H1 (cell line): ENCODE results near the gene SPAG16. TPM values are rescaled to one million over a fixed set of nuclear protein-coding genes. Genes with fewer than 3 reads are reported as not detected.

Source experiments
- CTCF ChIA-PET: fragments of 300-600 bp; sonication (Branson Sonifier 250); formaldehyde crosslinking; loops from one replicate; lab custom pipeline; 2021; ENCODE audit not compliant: partially characterized antibody; lab: Charles Lee
- POLR2A ChIA-PET: fragments of 300-600 bp; sonication (Branson Sonifier 250); formaldehyde crosslinking; loops from one replicate; lab custom pipeline; 2021; ENCODE audit warnings: inconsistent platforms; ENCODE audit not compliant: partially characterized antibody; lab: Charles Lee
- DNase-seq, 2 experiments: peaks; one replicate each; pipeline versions ENCODE4 v3.0.0 to v3.0.0-alpha.2; 2010 to 2022; ENCODE audit warnings: low spot score in 2 of 2, low read depth in 1 of 2, mixed read lengths in 1 of 2
- FAIRE-seq: peaks from 2 replicates; lab custom pipeline; 2011; peaks lifted over from hg19 to GRCh38; lab: Jason Lieb, UNC
- H2AFZ ChIP-seq: 2 replicates; pipeline ENCODE4 v1.8.1; 2012; ENCODE audit warnings: low read length, inconsistent platforms
- H2AK5ac ChIP-seq: 2 replicates; pipeline ENCODE4 v1.6.1; 2013; ENCODE audit warnings: low read depth, low read length
- H2BK120ac ChIP-seq: replicated peaks from 2 replicates; pipeline ENCODE3; 2013; ENCODE audit warnings: low read depth, low read length, inconsistent platforms
- H2BK12ac ChIP-seq: 2 replicates; pipeline ENCODE4 v1.6.1; 2013; ENCODE audit warnings: low read depth, low read length
- H2BK15ac ChIP-seq: 2 replicates; pipeline ENCODE4 v1.6.1; 2013; ENCODE audit warnings: low read length
- H2BK20ac ChIP-seq: 2 replicates; pipeline ENCODE4 v1.6.1; 2013; ENCODE audit warnings: low read length
- H2BK5ac ChIP-seq: 2 replicates; pipeline ENCODE4 v1.6.1; 2013; ENCODE audit warnings: low read depth, low read length
- H3K14ac ChIP-seq: 2 replicates; pipeline ENCODE4 v1.6.1; 2013; ENCODE audit warnings: inconsistent platforms; ENCODE audit not compliant: insufficient read length
- H3K18ac ChIP-seq: 2 replicates; pipeline ENCODE4 v1.6.1; 2013; ENCODE audit warnings: low read length; ENCODE audit errors: extremely low read depth
- H3K23ac ChIP-seq: 2 replicates; pipeline ENCODE4 v1.6.1; 2013; ENCODE audit warnings: inconsistent platforms; ENCODE audit not compliant: insufficient read length
- H3K23me2 ChIP-seq: 2 replicates; pipeline ENCODE4 v1.6.1; 2013; ENCODE audit warnings: low read depth, low read length
- H3K27ac ChIP-seq: 2 replicates; pipeline ENCODE4 v1.6.1; 2011; ENCODE audit warnings: low read depth, low read length, inconsistent platforms
- H3K27me3 ChIP-seq, 4 experiments: replicated peaks in 1 of 4; 1 replicate in 1 of 4; 2 replicates in 3 of 4; pipeline versions ENCODE4 v1.6.1 to v1.8.1; 2011 to 2013; ENCODE audit warnings: low read length in 3 of 4, mild to moderate bottlenecking in 3 of 4, inconsistent platforms in 2 of 4, mixed read lengths in 2 of 4, moderate library complexity in 1 of 4; ENCODE audit not compliant: control insufficient read depth in 3 of 4, insufficient read depth in 3 of 4; ENCODE audit errors: extremely low read depth in 1 of 4
- H3K36me3 ChIP-seq, 4 experiments: 2 replicates each; pipeline versions ENCODE4 v1.6.1 to v1.8.1; 2011 to 2013; ENCODE audit warnings: mild to moderate bottlenecking in 4 of 4, low read length in 3 of 4, moderate library complexity in 2 of 4, control low read depth in 1 of 4, inconsistent platforms in 1 of 4; ENCODE audit not compliant: insufficient read depth in 4 of 4, control insufficient read depth in 2 of 4
- H3K4ac ChIP-seq: replicated peaks from 2 replicates; pipeline ENCODE3; 2013; ENCODE audit warnings: low read length, low read depth, mixed read lengths, inconsistent platforms; ENCODE audit not compliant: insufficient read length
- H3K4me1 ChIP-seq, 4 experiments: replicated peaks in 1 of 4; 1 replicate in 1 of 4; 2 replicates in 3 of 4; pipeline versions ENCODE4 v1.6.1 to v1.8.1; 2011 to 2013; ENCODE audit warnings: low read length in 3 of 4, inconsistent platforms in 2 of 4, mixed read lengths in 1 of 4; ENCODE audit not compliant: insufficient read depth in 4 of 4, control insufficient read depth in 3 of 4
- H3K4me2 ChIP-seq, 2 experiments: 2 replicates each; pipeline versions ENCODE4 v1.6.1 to v1.8.1; 2011 to 2013; ENCODE audit warnings: low read depth in 2 of 2, low read length in 2 of 2, control low read depth in 1 of 2, inconsistent platforms in 1 of 2, mild to moderate bottlenecking in 1 of 2; ENCODE audit not compliant: insufficient read depth in 1 of 2
- H3K4me3 ChIP-seq, 4 experiments: fragments of 200-600, 300-600 bp in 1 of 4; sonication (generic), shearing (Covaris generic), sonication (Bioruptor Twin) in 1 of 4; 2 replicates each; pipeline versions ENCODE4 v1.5.1 to v1.8.1; 2011 to 2016; ENCODE audit warnings: low read length in 4 of 4, low read depth in 3 of 4, control low read depth in 2 of 4, inconsistent platforms in 2 of 4, mild to moderate bottlenecking in 2 of 4, mixed read lengths in 1 of 4, moderate library complexity in 1 of 4; ENCODE audit not compliant: insufficient read depth in 2 of 4; ENCODE audit errors: extremely low read depth in 1 of 4
- H3K56ac ChIP-seq: replicated peaks from 2 replicates; pipeline ENCODE3; 2013; ENCODE audit warnings: low read depth, mild to moderate bottlenecking, mixed read lengths, low read length, inconsistent platforms; ENCODE audit not compliant: insufficient read length
- H3K79me1 ChIP-seq: 2 replicates; pipeline ENCODE4 v1.6.1; 2013; ENCODE audit warnings: low read depth, low read length, control low read depth
- H3K79me2 ChIP-seq, 2 experiments: 2 replicates each; pipeline versions ENCODE4 v1.6.1 to v1.8.1; 2012 to 2013; ENCODE audit warnings: low read length in 2 of 2, mild to moderate bottlenecking in 2 of 2, inconsistent platforms in 1 of 2; ENCODE audit not compliant: insufficient read depth in 2 of 2, control insufficient read depth in 1 of 2
- H3K9ac ChIP-seq, 4 experiments: replicated peaks in 1 of 4; 1 replicate in 1 of 4; 2 replicates in 3 of 4; pipeline versions ENCODE4 v1.6.1 to v1.8.1; 2011 to 2013; ENCODE audit warnings: low read depth in 3 of 4, low read length in 3 of 4, control low read depth in 2 of 4, mild to moderate bottlenecking in 2 of 4, moderate library complexity in 2 of 4, inconsistent platforms in 1 of 4; ENCODE audit errors: extremely low read depth in 1 of 4
- H3K9me3 ChIP-seq, 2 experiments: 2 replicates each; pipeline versions ENCODE4 v1.6.1 to v1.8.1; 2012 to 2013; ENCODE audit warnings: mild to moderate bottlenecking in 2 of 2, moderate library complexity in 2 of 2, control low read depth in 1 of 2, inconsistent platforms in 1 of 2, low read depth in 1 of 2, low read length in 1 of 2, mixed read lengths in 1 of 2; ENCODE audit not compliant: insufficient read depth in 2 of 2
- H4K20me1 ChIP-seq, 2 experiments: replicated peaks in 1 of 2; 2 replicates each; pipeline versions ENCODE3 to v1.8.1; 2011 to 2013; ENCODE audit warnings: inconsistent platforms in 2 of 2, low read length in 2 of 2, mild to moderate bottlenecking in 1 of 2; ENCODE audit not compliant: insufficient read depth in 2 of 2, control insufficient read depth in 1 of 2
- H4K5ac ChIP-seq: 2 replicates; pipeline ENCODE4 v1.6.1; 2013; ENCODE audit warnings: low read length, low read depth, mixed read lengths, inconsistent platforms; ENCODE audit not compliant: insufficient read length
- H4K8ac ChIP-seq: 2 replicates; pipeline ENCODE4 v1.8.0; 2013; ENCODE audit warnings: mild to moderate bottlenecking, moderate library complexity, low read length, inconsistent platforms; ENCODE audit not compliant: insufficient read depth; ENCODE audit errors: extremely low read depth
- H4K91ac ChIP-seq: replicated peaks from 2 replicates; pipeline ENCODE3; 2013; ENCODE audit warnings: low read length, mixed read lengths, inconsistent platforms; ENCODE audit not compliant: insufficient read length
- ASH2L ChIP-seq: fragments of 200-600, 300-600 bp; sonication (generic); IDR thresholded peaks from one replicate; pipeline ENCODE4 v1.7.1; 2017; ENCODE audit warnings: low read length
- BRCA1 ChIP-seq: IDR thresholded peaks from 2 replicates; pipeline ENCODE4 v1.6.1; 2012; ENCODE audit warnings: low read depth, low read length, improper control_type of control experiment
- CBX5 ChIP-seq: fragments of 300-800, 300-1000 bp; sonication (generic); IDR thresholded peaks from 2 replicates; pipeline ENCODE4 v1.7.1; 2016; ENCODE audit warnings: antibody characterized with exemption, low read length, low read depth
- HDAC6 ChIP-seq: IDR thresholded peaks from one replicate; pipeline ENCODE4 v1.7.1; 2012; ENCODE audit warnings: low read depth, mild to moderate bottlenecking, inconsistent platforms, low read length, moderate library complexity
- JUN ChIP-seq: IDR thresholded peaks from 2 replicates; pipeline ENCODE4 v1.6.1; 2011; ENCODE audit warnings: low read depth, mild to moderate bottlenecking, improper control_type of control experiment, low read length
- NANOG ChIP-seq: IDR thresholded peaks from 2 replicates; pipeline ENCODE4 v1.6.1; 2011; ENCODE audit warnings: low read length, low read depth, mild to moderate bottlenecking, inconsistent platforms; ENCODE audit not compliant: insufficient read depth, poor library complexity, severe bottlenecking
- RBBP5 ChIP-seq: IDR thresholded peaks from 2 replicates; pipeline ENCODE4 v1.7.1; 2012; ENCODE audit warnings: low read depth, mild to moderate bottlenecking, inconsistent platforms, low read length, moderate library complexity, borderline replicate concordance
- SIX5 ChIP-seq: IDR thresholded peaks from 2 replicates; pipeline ENCODE4 v1.6.1; 2011; ENCODE audit warnings: mild to moderate bottlenecking, low read depth, low read length
- SP2 ChIP-seq: IDR thresholded peaks from 2 replicates; pipeline ENCODE4 v1.6.1; 2012; ENCODE audit warnings: mild to moderate bottlenecking, low read length, inconsistent platforms
- YY1 ChIP-seq: IDR thresholded peaks from 2 replicates; pipeline ENCODE4 v1.6.1; 2011; ENCODE audit warnings: low read depth, mild to moderate bottlenecking, low read length
- WGBS, 2 experiments: shearing (Covaris generic) in 1 of 2; methylation state at CpG; one replicate each; pipeline versions ENCODE4 v1.1.6 to v1.1.7; 2013 to 2015; ENCODE audit warnings: low lambda C conversion rate in 2 of 2, mixed read lengths in 2 of 2, inconsistent platforms in 1 of 2, low coverage in 1 of 2, missing lambda C conversion rate in 1 of 2; ENCODE audit not compliant: insufficient replicate concordance in 2 of 2, insufficient coverage in 1 of 2, insufficient read length in 1 of 2; ENCODE audit errors: extremely low coverage in 1 of 2, missing lambda C conversion rate in 1 of 2; 5-methylcytosine and 5-hydroxymethylcytosine counted together
- polyA plus RNA-seq, 7 experiments: library from polyadenylated mRNA; depleted of rRNA in 3 of 7; stranded (reverse) in 5 of 7; unstranded in 2 of 7; fragments of >200 nt in 5 of 7; fragments of 200-250 nt in 2 of 7; gene quantifications; 1 replicate in 5 of 7; 2 replicates in 1 of 7; 4 replicates in 1 of 7; pipeline versions ENCODE4 v1.2.1 to v1.2.3, GENCODE V29; 2011 to 2013; ENCODE audit warnings: missing spikeins in 2 of 7, mixed read lengths in 2 of 7
- total RNA-seq: library from RNA; stranded (reverse); fragmentation: NEBNext Ultra II Directional; extraction: Animal tissue kit (Norgen Biotek cat#: 25700); gene quantifications from 2 replicates; pipeline ENCODE4 v1.2.1, GENCODE V29; 2021
- TF ChIP-seq, protein P1 (sequence below): IDR thresholded peaks from 2 replicates; pipeline ENCODE4 v1.6.1; 2012; ENCODE audit warnings: inconsistent platforms
- TF ChIP-seq, protein P2 (sequence below), 3 experiments: IDR thresholded peaks; 1 replicate in 2 of 3; 2 replicates in 1 of 3; pipeline versions ENCODE4 v1.5.1 to v1.6.1; 2011; ENCODE audit warnings: low read length in 3 of 3, mild to moderate bottlenecking in 3 of 3, inconsistent platforms in 2 of 3, low read depth in 1 of 3, moderate library complexity in 1 of 3; ENCODE audit not compliant: insufficient read depth in 1 of 3; ENCODE audit errors: control extremely low read depth in 1 of 3

The SPAG16 gene
- total and polyA plus RNA-seq, 2 of the 8 experiments (the other 6 are each of a cell fraction or from before 2014, with no cell fraction given) = 6.0 to 14.9 TPM

- TF ChIP-seq SIX5 (no peak), SP2 (no peak), ASH2L (no peak), YY1 (no peak), NANOG (no peak), HDAC6 (no peak), BRCA1 (no peak), JUN (no peak), RBBP5 (no peak), CBX5 (no peak)
- TF ChIP-seq, protein P1, sequence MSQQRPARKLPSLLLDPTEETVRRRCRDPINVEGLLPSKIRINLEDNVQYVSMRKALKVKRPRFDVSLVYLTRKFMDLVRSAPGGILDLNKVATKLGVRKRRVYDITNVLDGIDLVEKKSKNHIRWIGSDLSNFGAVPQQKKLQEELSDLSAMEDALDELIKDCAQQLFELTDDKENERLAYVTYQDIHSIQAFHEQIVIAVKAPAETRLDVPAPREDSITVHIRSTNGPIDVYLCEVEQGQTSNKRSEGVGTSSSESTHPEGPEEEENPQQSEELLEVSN = no peak
- TF ChIP-seq, protein P2, sequence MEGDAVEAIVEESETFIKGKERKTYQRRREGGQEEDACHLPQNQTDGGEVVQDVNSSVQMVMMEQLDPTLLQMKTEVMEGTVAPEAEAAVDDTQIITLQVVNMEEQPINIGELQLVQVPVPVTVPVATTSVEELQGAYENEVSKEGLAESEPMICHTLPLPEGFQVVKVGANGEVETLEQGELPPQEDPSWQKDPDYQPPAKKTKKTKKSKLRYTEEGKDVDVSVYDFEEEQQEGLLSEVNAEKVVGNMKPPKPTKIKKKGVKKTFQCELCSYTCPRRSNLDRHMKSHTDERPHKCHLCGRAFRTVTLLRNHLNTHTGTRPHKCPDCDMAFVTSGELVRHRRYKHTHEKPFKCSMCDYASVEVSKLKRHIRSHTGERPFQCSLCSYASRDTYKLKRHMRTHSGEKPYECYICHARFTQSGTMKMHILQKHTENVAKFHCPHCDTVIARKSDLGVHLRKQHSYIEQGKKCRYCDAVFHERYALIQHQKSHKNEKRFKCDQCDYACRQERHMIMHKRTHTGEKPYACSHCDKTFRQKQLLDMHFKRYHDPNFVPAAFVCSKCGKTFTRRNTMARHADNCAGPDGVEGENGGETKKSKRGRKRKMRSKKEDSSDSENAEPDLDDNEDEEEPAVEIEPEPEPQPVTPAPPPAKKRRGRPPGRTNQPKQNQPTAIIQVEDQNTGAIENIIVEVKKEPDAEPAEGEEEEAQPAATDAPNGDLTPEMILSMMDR (IDR thresholded peaks at IDR 0.05; ENCODE audit: control extremely low read depth in 1 of 3, insufficient read depth in 1 of 3, low read depth in 1 of 3, low read length in 3 of 3) = no peak
- TF ChIP-seq, all 59 proteins: peak for 0
- Histone ChIP-seq H3K27ac (no peak overlapping the region), H3K4me3 (no peak overlapping the region), H3K9ac (no peak overlapping the region), H3K23me2 (no peaks in the 10 kb centered on the region), H2BK12ac (no peak overlapping the region), H3K4ac (no peak overlapping the region), H3K14ac (no peak overlapping the region), H2BK5ac (no peak overlapping the region), H3K36me3 (no peaks in the 10 kb centered on the region), H3K79me1 (no peaks in the 10 kb centered on the region), H2AFZ (no peak overlapping the region), H3K56ac (no peak overlapping the region), H2BK15ac (no peak overlapping the region), H2BK20ac (no peak overlapping the region), H4K5ac (no peak overlapping the region), H3K27me3 (no peaks in the 10 kb centered on the region), H3K79me2 (no peaks in the 10 kb centered on the region), H4K20me1 (no peaks in the 10 kb centered on the region), H2AK5ac (no peak overlapping the region), H3K9me3 (no peaks in the 10 kb centered on the region), H3K23ac (no peak overlapping the region), H3K4me2 (no peak overlapping the region), H3K4me1 (no peaks in the 10 kb centered on the region), H4K91ac (no peak overlapping the region), H3K18ac (no peak overlapping the region), H2BK120ac (no peak overlapping the region), H4K8ac (no peak overlapping the region)
- FAIRE-seq = no peak
- ChIA-PET POLR2A (no interaction called here), CTCF (no interaction called here)
- DNase-seq = no peak
- WGBS, 2 experiments = 91% methylated on average over 1 of the region's 1 CpG; no CpG with 5 or more reads in 1 of the 2 experiments
These were observed 260.7 kb downstream of the SPAG16 start for GRCh38 chr2:213544940-213545339.
